A673 (cell line): ENCODE results near the gene ACSL3. TPM values are rescaled to one million over a fixed set of nuclear protein-coding genes. Genes with fewer than 3 reads are reported as not detected.

Experiments
- BruUV-seq: library from RNA; stranded (reverse); fragments of 400-500 nt; replicated peaks from 2 replicates; lab custom pipeline; 2021; lab: Mats Ljungman, UMichigan
- CTCF ChIA-PET: fragments of 300-600 bp; sonication (Branson Sonifier 250); formaldehyde crosslinking; loops from one replicate; lab custom pipeline; 2022; ENCODE audit warnings: antibody characterized with exemption; lab: Charles Lee
- POLR2A ChIA-PET: fragments of 300-600 bp; sonication (Branson Sonifier 250); formaldehyde crosslinking; loops from one replicate; lab custom pipeline; 2022; ENCODE audit warnings: antibody characterized with exemption; ENCODE audit not compliant: low non-redundant PET; lab: Charles Lee
- DNase-seq: peaks from one replicate; pipeline ENCODE4 v3.0.0-alpha.2; 2015; ENCODE audit warnings: low spot score
- H3K27ac ChIP-seq: fragments of 200-600 bp; sonication (generic); 2 replicates; pipeline ENCODE4 v1.5.1; 2016; ENCODE audit warnings: mixed run types, low read depth, mild to moderate bottlenecking, mixed read lengths, antibody characterized with exemption, low read length; ENCODE audit not compliant: poor library complexity, severe bottlenecking
- H3K27me3 ChIP-seq: fragments of 200-600 bp; sonication (generic); replicated peaks from 2 replicates; pipeline ENCODE4 v1.6.1; 2017; ENCODE audit warnings: mixed run types, low read depth, mild to moderate bottlenecking, mixed read lengths, antibody characterized with exemption, low read length; ENCODE audit not compliant: insufficient read depth, poor library complexity
- H3K36me3 ChIP-seq: fragments of 200-600 bp; sonication (generic); 2 replicates; pipeline ENCODE4 v1.6.1; 2016; ENCODE audit warnings: mixed run types, mild to moderate bottlenecking, mixed read lengths, antibody characterized with exemption, low read length; ENCODE audit not compliant: insufficient read depth, poor library complexity, severe bottlenecking
- H3K4me1 ChIP-seq: fragments of 200-600 bp; sonication (generic); 2 replicates; pipeline ENCODE4 v1.6.1; 2017; ENCODE audit warnings: mixed run types, mild to moderate bottlenecking, mixed read lengths, antibody characterized with exemption, low read length; ENCODE audit not compliant: insufficient read depth, poor library complexity, severe bottlenecking
- H3K4me3 ChIP-seq: fragments of 200-600 bp; sonication (generic); 2 replicates; pipeline ENCODE4 v1.5.1; 2016; ENCODE audit warnings: low read depth, mixed run types, mild to moderate bottlenecking, mixed read lengths, low read length; ENCODE audit not compliant: poor library complexity, severe bottlenecking
- H3K9me3 ChIP-seq: fragments of 200-600 bp; sonication (generic); 2 replicates; pipeline ENCODE4 v1.6.1; 2016; ENCODE audit warnings: mixed run types, low read depth, mild to moderate bottlenecking, mixed read lengths, antibody characterized with exemption, low read length; ENCODE audit not compliant: poor library complexity, severe bottlenecking
- EZH2 ChIP-seq: fragments of 200-600 bp; sonication (generic); IDR thresholded peaks from 2 replicates; pipeline ENCODE4 v1.6.1; 2017; ENCODE audit warnings: borderline replicate concordance, low read depth, mild to moderate bottlenecking, mixed read lengths, antibody characterized with exemption, low read length; ENCODE audit not compliant: poor library complexity, severe bottlenecking
- intact Hi-C: fragments of 100-400 bp; cut with micrococcal nuclease; formaldehyde crosslinking; loops from one replicate; pipeline ENCODE4 v1.10.0; 2022; ENCODE audit not compliant: unreplicated experiment
- total RNA-seq: library from RNA; stranded (reverse); gene quantifications from 2 replicates; pipeline ENCODE4 v1.2.3, GENCODE V29; 2021
- TF ChIP-seq, protein P1 (sequence below): fragments of 300-800, 200-600 bp; sonication (generic); conservative IDR thresholded peaks from 2 replicates; pipeline ENCODE4 v1.5.1; 2017; ENCODE audit warnings: low read depth, mild to moderate bottlenecking, antibody characterized with exemption, low read length, moderate library complexity, mixed read lengths

The ACSL3 gene
- total RNA-seq, 1 experiment from 2014 or later = 163 TPM

DNA sequence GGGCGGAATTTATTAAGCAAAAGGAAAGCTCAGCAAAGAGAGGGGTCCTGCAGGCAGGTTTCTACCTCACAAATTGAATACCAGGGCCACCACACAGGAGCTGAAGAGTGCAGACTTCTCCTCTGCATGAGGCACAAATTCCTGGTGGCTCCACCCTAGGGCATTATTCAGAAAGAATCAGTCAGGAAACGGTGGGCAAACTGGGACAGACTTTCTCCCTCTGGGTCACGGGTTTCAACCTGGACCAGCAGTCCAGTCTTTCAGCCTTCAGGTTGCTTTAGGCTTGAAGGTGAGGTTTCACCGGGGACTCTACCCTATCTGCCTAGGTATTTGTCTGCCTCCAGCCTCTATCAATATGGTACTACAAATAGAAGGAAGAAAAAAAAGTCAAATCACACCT lies 41.8 kb downstream of the ACSL3 start:
- Histone ChIP-seq H3K9me3 (no peaks in the 10 kb centered on the region), H3K27ac (peak overlapping the region; percentile 13), H3K36me3 (no peaks in the 10 kb centered on the region), H3K4me1 (peaks cover 47% of the 10 kb centered on the region), H3K4me3 (no peak overlapping the region), H3K27me3 (no peaks in the 10 kb centered on the region)
- POLR2A ChIA-PET = no interaction called here
- DNase-seq = no peak
- intact Hi-C loops = loop anchor here (1.0 to 5.0 kb wide), 3 partner anchors 105 to 210 kb away; no protein-coding TSS in a partner anchor
- BruUV-seq = no TSS peak
- CTCF ChIA-PET = interaction anchor here (1.2 to 1.4 kb wide), 3 partner anchors 8 to 212 kb away, joined by 4 to 25 read pairs (median 6); no protein-coding TSS in a partner anchor
- TF ChIP-seq, protein P1, sequence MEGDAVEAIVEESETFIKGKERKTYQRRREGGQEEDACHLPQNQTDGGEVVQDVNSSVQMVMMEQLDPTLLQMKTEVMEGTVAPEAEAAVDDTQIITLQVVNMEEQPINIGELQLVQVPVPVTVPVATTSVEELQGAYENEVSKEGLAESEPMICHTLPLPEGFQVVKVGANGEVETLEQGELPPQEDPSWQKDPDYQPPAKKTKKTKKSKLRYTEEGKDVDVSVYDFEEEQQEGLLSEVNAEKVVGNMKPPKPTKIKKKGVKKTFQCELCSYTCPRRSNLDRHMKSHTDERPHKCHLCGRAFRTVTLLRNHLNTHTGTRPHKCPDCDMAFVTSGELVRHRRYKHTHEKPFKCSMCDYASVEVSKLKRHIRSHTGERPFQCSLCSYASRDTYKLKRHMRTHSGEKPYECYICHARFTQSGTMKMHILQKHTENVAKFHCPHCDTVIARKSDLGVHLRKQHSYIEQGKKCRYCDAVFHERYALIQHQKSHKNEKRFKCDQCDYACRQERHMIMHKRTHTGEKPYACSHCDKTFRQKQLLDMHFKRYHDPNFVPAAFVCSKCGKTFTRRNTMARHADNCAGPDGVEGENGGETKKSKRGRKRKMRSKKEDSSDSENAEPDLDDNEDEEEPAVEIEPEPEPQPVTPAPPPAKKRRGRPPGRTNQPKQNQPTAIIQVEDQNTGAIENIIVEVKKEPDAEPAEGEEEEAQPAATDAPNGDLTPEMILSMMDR = no peak
- no peak for TF ChIP-seq EZH2

DNA sequence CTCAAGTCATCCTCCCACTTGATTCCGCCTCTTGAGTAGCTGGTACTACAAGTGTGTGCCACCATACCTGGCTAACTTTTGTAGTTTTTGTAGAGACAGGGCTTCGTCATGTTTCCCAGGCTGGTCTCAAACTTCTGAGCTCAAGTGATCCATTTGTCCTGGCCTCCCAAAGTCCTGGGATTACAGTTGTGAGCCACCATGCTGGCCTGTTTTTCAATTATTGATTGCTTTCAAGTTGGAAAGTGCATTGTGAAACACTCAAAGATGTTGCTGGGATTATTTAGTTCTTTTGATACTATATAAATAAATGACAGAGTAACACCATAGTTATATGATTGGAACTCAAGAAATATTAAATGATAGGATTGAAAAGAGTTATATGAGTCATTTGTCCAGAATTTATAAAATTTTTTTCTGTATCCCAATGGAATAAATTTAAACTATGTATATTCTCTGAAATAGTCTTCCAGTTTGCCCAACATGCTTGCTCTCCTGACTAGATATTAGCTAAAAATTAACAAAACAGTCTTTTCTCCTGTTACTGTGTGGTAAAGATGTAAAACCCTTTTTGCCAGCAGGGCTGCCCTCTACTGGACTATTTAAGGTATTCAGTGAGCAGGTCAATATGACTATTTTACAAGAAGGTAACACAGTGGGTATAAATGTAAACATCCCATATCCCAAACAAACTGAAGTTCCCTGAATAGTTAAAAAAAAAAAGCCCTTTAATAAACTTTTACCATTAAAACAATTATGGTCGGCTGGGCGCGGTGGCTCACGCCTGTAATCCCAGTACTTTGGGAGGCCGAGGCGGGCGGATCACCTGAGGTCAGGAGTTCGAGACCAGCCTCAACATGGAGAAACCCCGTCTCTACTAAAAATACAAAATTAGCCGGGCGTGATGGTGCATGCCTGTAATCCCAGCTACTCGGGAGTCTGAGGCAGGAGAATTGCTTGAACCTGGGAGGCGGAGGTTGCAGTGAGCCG lies 42.7 kb downstream of the ACSL3 start:
- Histone ChIP-seq H3K27me3 (no peaks in the 10 kb centered on the region), H3K4me1 (peaks cover 52% of the 10 kb centered on the region), H3K36me3 (peaks cover under 1% of the 10 kb centered on the region), H3K4me3 (no peak overlapping the region), H3K9me3 (no peaks in the 10 kb centered on the region), H3K27ac (no peak overlapping the region)
- no TSS peak for BruUV-seq
- intact Hi-C loops = loop anchor here (1.0 to 5.0 kb wide), 3 partner anchors 106 to 211 kb away; no protein-coding TSS in a partner anchor
- ChIA-PET CTCF (interaction anchor here (0.6 to 1.4 kb wide), 7 partner anchors 9 to 250 kb away, joined by 3 to 25 read pairs (median 4); no protein-coding TSS in a partner anchor), POLR2A (no interaction called here)
- TF ChIP-seq, protein P1 = peak; percentile 73
- TF ChIP-seq EZH2 = no peak
- DNase-seq = peak; percentile 73

DNA sequence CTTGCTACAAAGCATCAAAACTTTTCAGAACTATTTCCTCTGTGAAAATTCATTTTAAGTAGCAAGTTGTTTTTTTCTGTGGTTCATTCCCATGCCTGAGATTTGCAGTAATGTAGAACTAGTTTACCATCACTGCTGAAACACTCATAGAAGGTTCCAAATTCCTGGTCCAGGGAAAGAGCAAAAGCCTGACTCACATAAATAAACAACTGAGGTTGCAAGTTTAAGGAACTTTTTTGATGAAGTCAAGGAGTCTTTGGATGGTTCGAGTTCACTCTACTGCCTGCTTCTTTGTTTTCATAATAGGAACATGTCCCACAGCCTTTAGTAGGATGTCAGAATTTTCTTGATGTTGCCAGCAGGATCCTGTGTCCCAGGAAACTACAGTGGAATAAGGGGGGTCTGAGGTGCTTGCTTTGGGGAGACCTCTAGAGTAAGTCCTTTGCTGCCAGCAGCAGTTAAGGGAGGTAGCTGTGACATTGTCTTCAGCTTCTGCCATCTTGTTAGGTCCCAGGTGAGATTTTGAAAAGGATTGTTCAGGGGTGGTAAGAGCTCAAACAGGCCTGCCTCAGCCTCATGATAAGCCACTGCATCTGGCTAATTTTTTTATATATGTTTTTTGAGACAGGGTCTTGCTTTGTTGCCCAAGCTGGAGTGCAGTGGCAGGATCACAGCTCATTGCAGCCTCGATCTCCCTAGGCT lies 43.9 kb downstream of the ACSL3 start:
- POLR2A ChIA-PET = no interaction called here
- H3K4me1 ChIP-seq = peaks cover 43% of the 10 kb centered on the region
- TF ChIP-seq, protein P1 = no peak
- TF ChIP-seq EZH2 = no peak
- no peak for DNase-seq
- CTCF ChIA-PET = no interaction called here
- intact Hi-C loops = loop anchor here (5.0 kb wide), 2 partner anchors 107 to 212 kb away; no protein-coding TSS in a partner anchor
- no TSS peak for BruUV-seq
- no peak overlapping the region for H3K27ac ChIP-seq
- H3K27me3 ChIP-seq = no peaks in the 10 kb centered on the region
- H3K36me3 ChIP-seq = peaks cover 12% of the 10 kb centered on the region
- H3K9me3 ChIP-seq = no peaks in the 10 kb centered on the region
- H3K4me3 ChIP-seq = no peak overlapping the region
